Brain microvascular endothelial cell (primary cell): ENCODE results near the gene SHQ1.

Experiments used
- DNase-seq: peaks from one replicate; pipeline ENCODE4 v3.0.0-alpha.2; 2020
- H3K27ac ChIP-seq: fragments of 250-450 bp; sonication (Bioruptor Pico); 2 replicates; pipeline ENCODE4 v1.5.1; 2020; ENCODE audit warnings: mild to moderate bottlenecking, moderate library complexity
- H3K27me3 ChIP-seq: fragments of 250-450 bp; sonication (Bioruptor Pico); replicated peaks from 2 replicates; pipeline ENCODE4 v1.5.1; 2020; ENCODE audit warnings: mild to moderate bottlenecking
- H3K36me3 ChIP-seq: fragments of 250-450 bp; sonication (Bioruptor Pico); replicated peaks from 2 replicates; pipeline ENCODE4 v1.5.1; 2020; ENCODE audit warnings: mild to moderate bottlenecking
- H3K4me3 ChIP-seq: 2 replicates; pipeline ENCODE4 v1.5.1; 2011; ENCODE audit warnings: low read depth, mild to moderate bottlenecking, control low read depth, low read length, moderate library complexity
- in situ Hi-C: cut with HindIII; loops from 2 replicates; pipeline ENCODE4 v1.10.0; 2017; ENCODE audit warnings: low sequenced_read_pairs, low pct_ligation_motif_present
- TF ChIP-seq, protein P1 (sequence below): IDR thresholded peaks from 2 replicates; pipeline ENCODE4 v1.5.1; 2011; ENCODE audit warnings: low read depth, mild to moderate bottlenecking, moderate library complexity, low read length, control low read depth, inconsistent platforms; ENCODE audit errors: missing control alignments

SHQ1 gene

DNA sequence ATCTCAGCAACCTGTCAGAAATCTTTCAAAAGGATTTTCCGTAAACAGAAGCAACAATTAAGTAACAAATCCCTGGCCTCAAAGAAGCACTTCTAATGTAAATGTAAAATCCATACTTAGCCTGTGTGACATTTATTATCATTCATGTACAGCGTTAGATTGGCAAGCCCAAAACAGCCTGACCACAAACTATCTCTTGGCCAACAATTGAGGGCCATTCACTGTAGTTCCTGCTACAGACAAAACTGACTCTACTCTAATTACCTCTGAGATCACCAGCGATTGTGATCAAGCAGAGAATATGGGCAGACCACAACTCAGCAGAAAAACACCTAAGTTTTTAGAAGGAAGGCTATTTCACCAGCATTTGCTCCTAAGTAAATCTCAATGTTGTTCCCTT is 9.2 kb downstream of the SHQ1 start:
- DNase-seq: no peak
- Histone ChIP-seq H3K27ac (no peak overlapping the region), H3K4me3 (no peak overlapping the region), H3K27me3 (no peaks in the 10 kb centered on the region), H3K36me3 (peaks cover 17% of the 10 kb centered on the region)
- in situ Hi-C loops: no loop called here
- TF ChIP-seq, protein P1, sequence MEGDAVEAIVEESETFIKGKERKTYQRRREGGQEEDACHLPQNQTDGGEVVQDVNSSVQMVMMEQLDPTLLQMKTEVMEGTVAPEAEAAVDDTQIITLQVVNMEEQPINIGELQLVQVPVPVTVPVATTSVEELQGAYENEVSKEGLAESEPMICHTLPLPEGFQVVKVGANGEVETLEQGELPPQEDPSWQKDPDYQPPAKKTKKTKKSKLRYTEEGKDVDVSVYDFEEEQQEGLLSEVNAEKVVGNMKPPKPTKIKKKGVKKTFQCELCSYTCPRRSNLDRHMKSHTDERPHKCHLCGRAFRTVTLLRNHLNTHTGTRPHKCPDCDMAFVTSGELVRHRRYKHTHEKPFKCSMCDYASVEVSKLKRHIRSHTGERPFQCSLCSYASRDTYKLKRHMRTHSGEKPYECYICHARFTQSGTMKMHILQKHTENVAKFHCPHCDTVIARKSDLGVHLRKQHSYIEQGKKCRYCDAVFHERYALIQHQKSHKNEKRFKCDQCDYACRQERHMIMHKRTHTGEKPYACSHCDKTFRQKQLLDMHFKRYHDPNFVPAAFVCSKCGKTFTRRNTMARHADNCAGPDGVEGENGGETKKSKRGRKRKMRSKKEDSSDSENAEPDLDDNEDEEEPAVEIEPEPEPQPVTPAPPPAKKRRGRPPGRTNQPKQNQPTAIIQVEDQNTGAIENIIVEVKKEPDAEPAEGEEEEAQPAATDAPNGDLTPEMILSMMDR: no peak

DNA sequence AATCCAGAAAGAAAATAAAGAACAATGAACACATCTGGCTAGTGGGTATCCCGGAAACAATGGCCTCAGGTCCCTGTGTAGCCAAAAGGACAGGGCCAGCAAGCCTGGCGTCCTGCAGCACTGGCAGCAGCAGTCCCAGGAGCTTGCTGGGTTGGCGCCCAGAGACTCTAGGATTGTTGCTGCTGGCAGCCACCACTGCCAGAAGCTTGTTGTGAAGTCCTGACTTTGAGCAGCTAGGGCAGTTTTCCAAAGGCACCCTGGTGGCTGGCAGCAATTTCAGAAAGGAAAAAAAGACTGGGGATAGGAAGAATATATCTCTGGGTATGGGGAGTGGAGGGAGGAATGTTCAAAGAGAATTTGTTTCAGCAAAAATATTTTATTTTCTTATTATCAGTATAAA is 11.3 kb downstream of the SHQ1 start:
- H3K27ac ChIP-seq: no peak overlapping the region
- no peaks in the 10 kb centered on the region for H3K27me3 ChIP-seq
- in situ Hi-C loops: no loop called here
- TF ChIP-seq, protein P1: no peak
- H3K36me3 ChIP-seq: peaks cover 17% of the 10 kb centered on the region
- H3K4me3 ChIP-seq: no peak overlapping the region
- no peak for DNase-seq

DNA sequence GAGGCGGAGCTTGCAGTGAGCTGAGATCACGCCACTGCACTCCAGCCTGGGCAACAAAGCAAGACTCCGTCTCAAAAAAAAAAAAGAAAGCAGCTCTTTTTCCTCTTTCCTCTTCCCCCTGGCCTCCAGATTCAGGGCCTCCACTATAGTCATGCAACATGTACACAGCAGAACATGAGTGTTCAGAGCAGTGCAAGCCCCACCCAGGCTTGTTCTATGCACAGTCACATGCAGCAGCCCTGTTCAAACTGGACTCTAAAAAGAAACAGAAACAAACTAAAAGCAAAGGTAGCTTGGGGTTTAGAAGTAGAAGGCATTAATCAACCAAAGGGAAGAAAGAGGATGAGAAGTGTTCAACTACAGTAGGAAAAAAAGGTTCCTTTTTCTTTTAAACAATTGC is 11.8 kb downstream of the SHQ1 start:
- TF ChIP-seq, protein P1: no peak
- in situ Hi-C loops: no loop called here
- Histone ChIP-seq H3K27ac (no peak overlapping the region), H3K4me3 (no peak overlapping the region), H3K27me3 (no peaks in the 10 kb centered on the region), H3K36me3 (peaks cover 13% of the 10 kb centered on the region)
- DNase-seq: no peak

DNA sequence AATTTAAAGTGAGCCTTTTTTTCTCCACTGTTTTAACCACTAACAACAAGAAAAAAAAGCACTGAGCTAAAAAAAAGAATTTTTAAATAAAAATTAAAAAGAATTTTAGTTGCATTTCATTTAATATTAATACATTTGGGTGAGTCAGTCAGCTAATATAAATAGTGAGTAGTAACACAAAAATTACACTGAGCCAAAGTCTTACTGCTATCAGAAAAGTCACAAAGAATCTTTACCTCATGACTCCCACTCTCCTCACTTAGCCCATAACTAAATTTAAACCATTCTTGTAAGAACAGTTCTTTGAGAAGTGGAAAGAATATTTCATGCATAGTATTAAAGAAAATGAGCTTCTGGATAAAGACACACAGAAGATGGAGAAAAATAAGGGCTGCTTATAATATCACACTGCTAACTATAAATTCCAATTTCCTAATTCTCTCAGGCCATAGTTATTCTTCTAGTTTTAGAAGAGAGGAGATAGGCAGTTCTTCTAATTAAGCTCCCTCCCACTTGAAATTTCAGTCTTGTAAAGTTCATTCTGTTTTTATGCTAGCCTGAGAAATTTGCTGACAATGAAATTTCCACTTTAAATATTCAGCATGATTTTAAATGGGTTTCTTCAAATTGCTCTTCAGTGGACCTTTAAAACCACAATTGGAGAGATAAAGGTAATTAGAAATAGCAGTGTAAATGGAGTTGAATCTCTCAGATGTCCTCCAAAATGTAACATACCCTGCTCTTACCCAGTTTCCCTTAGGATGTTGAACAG is 17.6 kb downstream of the SHQ1 start:
- in situ Hi-C loops: no loop called here
- TF ChIP-seq, protein P1: no peak
- Histone ChIP-seq H3K4me3 (no peak overlapping the region), H3K27me3 (no peaks in the 10 kb centered on the region), H3K36me3 (peaks cover 6% of the 10 kb centered on the region), H3K27ac (peak overlapping the region; percentile 64)
- DNase-seq: peak; percentile 11

DNA sequence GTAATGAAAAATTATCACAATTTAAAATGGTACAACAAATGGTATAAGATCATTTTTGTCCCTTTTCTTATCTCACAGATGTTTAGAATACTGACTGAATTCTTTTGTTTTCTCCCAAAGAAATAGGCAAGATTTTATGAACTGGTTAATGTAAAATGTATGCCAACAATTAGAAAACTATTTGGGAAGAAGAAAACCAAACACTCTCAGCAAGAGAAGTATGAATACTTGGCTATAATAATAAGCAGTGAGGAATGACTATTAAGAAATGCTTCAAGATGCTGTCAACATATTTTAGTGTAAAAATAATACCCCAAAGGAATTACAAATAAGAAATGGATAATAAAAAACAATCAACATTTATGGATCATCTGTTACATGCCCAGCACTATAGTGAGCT is 18.5 kb downstream of the SHQ1 start:
- in situ Hi-C loops: no loop called here
- TF ChIP-seq, protein P1: no peak
- no peak overlapping the region for H3K4me3 ChIP-seq
- no peak for DNase-seq
- no peaks in the 10 kb centered on the region for H3K27me3 ChIP-seq
- H3K36me3 ChIP-seq: peaks cover 6% of the 10 kb centered on the region
- H3K27ac ChIP-seq: peak overlapping the region; percentile 64

DNA sequence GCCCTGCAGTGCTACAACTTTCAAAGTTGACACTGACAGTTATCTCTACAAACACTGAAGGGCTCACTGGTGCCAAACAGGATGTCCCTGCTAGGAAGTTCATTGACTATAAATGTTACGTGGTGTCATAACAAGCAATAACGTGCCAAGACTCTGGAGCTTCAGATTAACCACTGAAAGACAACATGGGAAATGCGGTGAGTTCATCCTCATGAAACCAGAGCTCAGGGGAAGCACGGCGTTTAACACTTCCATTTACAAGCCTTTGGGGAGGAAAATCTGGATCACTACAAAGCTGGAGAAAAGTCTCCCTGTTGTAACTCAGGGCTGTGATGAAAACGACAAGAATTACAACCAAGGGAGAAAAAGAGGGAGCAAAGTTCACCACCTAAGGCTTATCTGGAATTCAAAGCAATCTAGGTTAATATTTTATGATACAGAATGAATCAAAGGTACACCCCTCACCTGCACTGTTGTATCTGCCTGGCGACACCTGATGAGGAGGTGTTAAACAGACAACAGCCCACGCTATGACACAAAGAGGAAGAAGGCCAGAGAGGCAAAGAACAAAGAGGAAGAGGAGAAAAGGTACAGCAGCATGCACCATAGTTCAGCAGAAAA is 27.0 kb downstream of the SHQ1 start:
- TF ChIP-seq, protein P1: no peak
- Histone ChIP-seq H3K4me3 (no peak overlapping the region), H3K27ac (peak overlapping the region; percentile 9), H3K36me3 (no peaks in the 10 kb centered on the region), H3K27me3 (no peaks in the 10 kb centered on the region)
- in situ Hi-C loops: no loop called here
- DNase-seq: peak; percentile 47
